K562 (cell line): ENCODE data around the gene ICAM2. TPM values are rescaled to one million over a fixed set of nuclear protein-coding genes. Genes with fewer than 3 reads are reported as not detected.

Experiments
- BRD4 ChIP-seq: fragments of 200-600 bp; sonication (generic); IDR thresholded peaks from 2 replicates; pipeline ENCODE4 v1.6.1; 2017; ENCODE audit warnings: inconsistent platforms
- CBX1 ChIP-seq: sonication (generic); IDR thresholded peaks from 2 replicates; pipeline ENCODE4 v1.6.1; 2016; ENCODE audit warnings: antibody characterized with exemption, low read depth, mild to moderate bottlenecking
- HDAC1 ChIP-seq, 2 experiments: fragments of 450-650 bp; IDR thresholded peaks; 2 replicates each; pipeline ENCODE4 v1.6.1; 2016 to 2017; ENCODE audit warnings: inconsistent platforms in 1 of 2, mild to moderate bottlenecking in 1 of 2, moderate library complexity in 1 of 2
- IRF2 ChIP-seq: sonication (generic); formaldehyde crosslinking; IDR thresholded peaks from 2 replicates; pipeline ENCODE4 v1.8.1; 2022; ENCODE audit warnings: mild to moderate bottlenecking, missing genetic modification reagents
- KDM5B ChIP-seq: fragments of 200-600 bp; sonication (generic); IDR thresholded peaks from 2 replicates; pipeline ENCODE4 v1.6.1; 2012; ENCODE audit warnings: low read depth, mild to moderate bottlenecking, moderate library complexity, low read length, control low read depth, inconsistent platforms; ENCODE audit not compliant: insufficient replicate concordance
- L3MBTL2 ChIP-seq: fragments of 450-650 bp; IDR thresholded peaks from 2 replicates; pipeline ENCODE4 v1.6.1; 2016; ENCODE audit warnings: mild to moderate bottlenecking, moderate library complexity
- MBD2 ChIP-seq: sonication (generic); IDR thresholded peaks from 2 replicates; pipeline ENCODE4 v1.6.1; 2016; ENCODE audit warnings: low read depth, borderline replicate concordance
- PCBP1 ChIP-seq: fragments of 200-400 bp; formaldehyde crosslinking; IDR thresholded peaks from 2 replicates; pipeline ENCODE4 v1.6.1; 2018; ENCODE audit warnings: mild to moderate bottlenecking, low read depth, low read length; ENCODE audit not compliant: poor library complexity, severe bottlenecking
- SETDB1 ChIP-seq: IDR thresholded peaks from one replicate; pipeline ENCODE4 v1.6.1; 2012; ENCODE audit warnings: low read length, control low read depth, inconsistent platforms
- SMARCE1 ChIP-seq: fragments of 450-650 bp; IDR thresholded peaks from 2 replicates; pipeline ENCODE4 v1.7.1; 2016; ENCODE audit warnings: mild to moderate bottlenecking
- ZNF197 ChIP-seq: fragments of 200-800 bp; sonication (Bioruptor generic); IDR thresholded peaks from 2 replicates; pipeline ENCODE4 v1.6.1; 2016; ENCODE audit warnings: low read depth, missing genetic modification characterization, missing compliant biosample characterization
- ZNF232 ChIP-seq: sonication (generic); formaldehyde crosslinking; IDR thresholded peaks from 2 replicates; pipeline ENCODE4 v1.8.0; 2022; ENCODE audit warnings: mild to moderate bottlenecking, missing genetic modification reagents
- ZNF449 ChIP-seq: fragments of 250-450 bp; sonication (Bioruptor Pico); IDR thresholded peaks from 2 replicates; pipeline ENCODE4 v1.8.0; 2022; ENCODE audit warnings: moderate library complexity, mild to moderate bottlenecking, inconsistent platforms
- polyA plus RNA-seq, 8 experiments: library from polyadenylated mRNA; depleted of rRNA in 4 of 8; stranded (reverse) in 5 of 8; unstranded in 3 of 8; fragments of >200 nt; fragmentation: Nextera tagmentation in 2 of 8; fragmentation: Illumina TruSeq in 1 of 8; extraction: Ambion mirVana in 2 of 8; extraction: Trizol in 1 of 8; gene quantifications; 2 replicates each; pipeline versions ENCODE4 v1.2.1 to v1.2.3, GENCODE V29; 2011 to 2014; ENCODE audit warnings: inconsistent platforms in 1 of 8, missing spikeins in 1 of 8
- total RNA-seq, 7 experiments: library from RNA; depleted of rRNA in 6 of 7; stranded (reverse); fragments of >200 nt in 6 of 7; fragmentation: Illumina TruSeq in 2 of 7; extraction: Trizol in 2 of 7; gene quantifications; 2 replicates each; pipeline versions ENCODE4 v1.2.1 to v1.2.3, GENCODE V29; 2011 to 2021; ENCODE audit warnings: low replicate concordance in 1 of 7
- TF ChIP-seq, protein P1 (sequence below): sonication (generic); formaldehyde crosslinking; IDR thresholded peaks from 2 replicates; pipeline ENCODE4 v1.8.0; 2022; ENCODE audit warnings: mild to moderate bottlenecking, missing genetic modification reagents, borderline replicate concordance
- TF ChIP-seq, protein P2 (sequence below): fragments of 450-650 bp; IDR thresholded peaks from one replicate; pipeline ENCODE4 v1.6.1; 2018; ENCODE audit warnings: mild to moderate bottlenecking, moderate library complexity; ENCODE audit not compliant: partially characterized antibody
- TF ChIP-seq, protein P3 (sequence below): fragments of 450-650 bp; IDR thresholded peaks from 2 replicates; pipeline ENCODE4 v1.6.1; 2016; ENCODE audit warnings: borderline replicate concordance
- TF ChIP-seq, protein P4 (sequence below): sonication (generic); formaldehyde crosslinking; IDR thresholded peaks from 2 replicates; pipeline ENCODE4 v1.8.1; 2022; ENCODE audit warnings: missing genetic modification reagents
- TF ChIP-seq, protein P5 (sequence below), 3 experiments: IDR thresholded peaks in 2 of 3; conservative IDR thresholded peaks in 1 of 3; 2 replicates each; pipeline ENCODE4 v1.5.1; 2011 to 2012; ENCODE audit warnings: low read length in 3 of 3, mild to moderate bottlenecking in 3 of 3, control low read depth in 2 of 3, improper control_type of control experiment in 1 of 3, inconsistent platforms in 1 of 3, low read depth in 1 of 3, mixed read lengths in 1 of 3, moderate library complexity in 1 of 3; ENCODE audit not compliant: insufficient read depth in 2 of 3

Gene ICAM2
- total and polyA plus RNA-seq, 9 of the 15 experiments (the other 6 are each of a cell fraction or from before 2014, with no cell fraction given) = 37.9 to 89.4 (median 60.6) TPM

- TF ChIP-seq SETDB1 = no peak
- no peak for TF ChIP-seq PCBP1
- no peak for TF ChIP-seq MBD2
- no peak for TF ChIP-seq ZNF197 (CRISPR knock-in tag)
- TF ChIP-seq, protein P1, sequence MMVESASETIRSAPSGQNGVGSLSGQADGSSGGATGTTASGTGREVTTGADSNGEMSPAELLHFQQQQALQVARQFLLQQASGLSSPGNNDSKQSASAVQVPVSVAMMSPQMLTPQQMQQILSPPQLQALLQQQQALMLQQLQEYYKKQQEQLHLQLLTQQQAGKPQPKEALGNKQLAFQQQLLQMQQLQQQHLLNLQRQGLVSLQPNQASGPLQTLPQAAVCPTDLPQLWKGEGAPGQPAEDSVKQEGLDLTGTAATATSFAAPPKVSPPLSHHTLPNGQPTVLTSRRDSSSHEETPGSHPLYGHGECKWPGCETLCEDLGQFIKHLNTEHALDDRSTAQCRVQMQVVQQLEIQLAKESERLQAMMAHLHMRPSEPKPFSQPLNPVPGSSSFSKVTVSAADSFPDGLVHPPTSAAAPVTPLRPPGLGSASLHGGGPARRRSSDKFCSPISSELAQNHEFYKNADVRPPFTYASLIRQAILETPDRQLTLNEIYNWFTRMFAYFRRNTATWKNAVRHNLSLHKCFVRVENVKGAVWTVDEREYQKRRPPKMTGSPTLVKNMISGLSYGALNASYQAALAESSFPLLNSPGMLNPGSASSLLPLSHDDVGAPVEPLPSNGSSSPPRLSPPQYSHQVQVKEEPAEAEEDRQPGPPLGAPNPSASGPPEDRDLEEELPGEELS (CRISPR knock-in tag) = no peak
- TF ChIP-seq, protein P2, sequence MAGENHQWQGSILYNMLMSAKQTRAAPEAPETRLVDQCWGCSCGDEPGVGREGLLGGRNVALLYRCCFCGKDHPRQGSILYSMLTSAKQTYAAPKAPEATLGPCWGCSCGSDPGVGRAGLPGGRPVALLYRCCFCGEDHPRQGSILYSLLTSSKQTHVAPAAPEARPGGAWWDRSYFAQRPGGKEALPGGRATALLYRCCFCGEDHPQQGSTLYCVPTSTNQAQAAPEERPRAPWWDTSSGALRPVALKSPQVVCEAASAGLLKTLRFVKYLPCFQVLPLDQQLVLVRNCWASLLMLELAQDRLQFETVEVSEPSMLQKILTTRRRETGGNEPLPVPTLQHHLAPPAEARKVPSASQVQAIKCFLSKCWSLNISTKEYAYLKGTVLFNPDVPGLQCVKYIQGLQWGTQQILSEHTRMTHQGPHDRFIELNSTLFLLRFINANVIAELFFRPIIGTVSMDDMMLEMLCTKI = no peak
- no peak for TF ChIP-seq BRD4
- no peak for TF ChIP-seq L3MBTL2
- TF ChIP-seq KDM5B = peak; percentile 13
- no peak for TF ChIP-seq ZNF449 (CRISPR knock-in tag)
- TF ChIP-seq, protein P3, sequence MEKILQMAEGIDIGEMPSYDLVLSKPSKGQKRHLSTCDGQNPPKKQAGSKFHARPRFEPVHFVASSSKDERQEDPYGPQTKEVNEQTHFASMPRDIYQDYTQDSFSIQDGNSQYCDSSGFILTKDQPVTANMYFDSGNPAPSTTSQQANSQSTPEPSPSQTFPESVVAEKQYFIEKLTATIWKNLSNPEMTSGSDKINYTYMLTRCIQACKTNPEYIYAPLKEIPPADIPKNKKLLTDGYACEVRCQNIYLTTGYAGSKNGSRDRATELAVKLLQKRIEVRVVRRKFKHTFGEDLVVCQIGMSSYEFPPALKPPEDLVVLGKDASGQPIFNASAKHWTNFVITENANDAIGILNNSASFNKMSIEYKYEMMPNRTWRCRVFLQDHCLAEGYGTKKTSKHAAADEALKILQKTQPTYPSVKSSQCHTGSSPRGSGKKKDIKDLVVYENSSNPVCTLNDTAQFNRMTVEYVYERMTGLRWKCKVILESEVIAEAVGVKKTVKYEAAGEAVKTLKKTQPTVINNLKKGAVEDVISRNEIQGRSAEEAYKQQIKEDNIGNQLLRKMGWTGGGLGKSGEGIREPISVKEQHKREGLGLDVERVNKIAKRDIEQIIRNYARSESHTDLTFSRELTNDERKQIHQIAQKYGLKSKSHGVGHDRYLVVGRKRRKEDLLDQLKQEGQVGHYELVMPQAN = 0 out of 2 replicates have a peak, but pooled peaks have one; percentile 28
- TF ChIP-seq CBX1 = no peak
- TF ChIP-seq IRF2 (CRISPR knock-in tag) = no peak
- TF ChIP-seq HDAC1 (IDR thresholded peaks at IDR 0.05) = peak in 1 of 2 experiments; percentile 61; a peak in 2 of 4 replicates
- no peak for TF ChIP-seq ZNF232 (CRISPR knock-in tag)
- TF ChIP-seq, protein P4, sequence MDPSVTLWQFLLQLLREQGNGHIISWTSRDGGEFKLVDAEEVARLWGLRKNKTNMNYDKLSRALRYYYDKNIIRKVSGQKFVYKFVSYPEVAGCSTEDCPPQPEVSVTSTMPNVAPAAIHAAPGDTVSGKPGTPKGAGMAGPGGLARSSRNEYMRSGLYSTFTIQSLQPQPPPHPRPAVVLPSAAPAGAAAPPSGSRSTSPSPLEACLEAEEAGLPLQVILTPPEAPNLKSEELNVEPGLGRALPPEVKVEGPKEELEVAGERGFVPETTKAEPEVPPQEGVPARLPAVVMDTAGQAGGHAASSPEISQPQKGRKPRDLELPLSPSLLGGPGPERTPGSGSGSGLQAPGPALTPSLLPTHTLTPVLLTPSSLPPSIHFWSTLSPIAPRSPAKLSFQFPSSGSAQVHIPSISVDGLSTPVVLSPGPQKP (CRISPR knock-in tag) = no peak
- TF ChIP-seq, protein P5, sequence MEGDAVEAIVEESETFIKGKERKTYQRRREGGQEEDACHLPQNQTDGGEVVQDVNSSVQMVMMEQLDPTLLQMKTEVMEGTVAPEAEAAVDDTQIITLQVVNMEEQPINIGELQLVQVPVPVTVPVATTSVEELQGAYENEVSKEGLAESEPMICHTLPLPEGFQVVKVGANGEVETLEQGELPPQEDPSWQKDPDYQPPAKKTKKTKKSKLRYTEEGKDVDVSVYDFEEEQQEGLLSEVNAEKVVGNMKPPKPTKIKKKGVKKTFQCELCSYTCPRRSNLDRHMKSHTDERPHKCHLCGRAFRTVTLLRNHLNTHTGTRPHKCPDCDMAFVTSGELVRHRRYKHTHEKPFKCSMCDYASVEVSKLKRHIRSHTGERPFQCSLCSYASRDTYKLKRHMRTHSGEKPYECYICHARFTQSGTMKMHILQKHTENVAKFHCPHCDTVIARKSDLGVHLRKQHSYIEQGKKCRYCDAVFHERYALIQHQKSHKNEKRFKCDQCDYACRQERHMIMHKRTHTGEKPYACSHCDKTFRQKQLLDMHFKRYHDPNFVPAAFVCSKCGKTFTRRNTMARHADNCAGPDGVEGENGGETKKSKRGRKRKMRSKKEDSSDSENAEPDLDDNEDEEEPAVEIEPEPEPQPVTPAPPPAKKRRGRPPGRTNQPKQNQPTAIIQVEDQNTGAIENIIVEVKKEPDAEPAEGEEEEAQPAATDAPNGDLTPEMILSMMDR (IDR thresholded peaks at IDR 0.05 in 2 of 3, conservative IDR thresholded peaks at IDR 0.05 in 1 of 3; ENCODE audit: insufficient read depth in 2 of 3, low read depth in 1 of 3, low read length in 3 of 3) = peak in 1 of 3 experiments; percentile 2; a peak in 1 of 6 replicates
- TF ChIP-seq SMARCE1 = no peak
Measured at GRCh38 chr17:64005734-64006167, 14.7 kb downstream of the ICAM2 start (continued).
